Esophagus mucosa (tissue), 1 donor: ENCODE results near the gene L3MBTL4. TPM values are rescaled to one million over a fixed set of nuclear protein-coding genes. Genes with fewer than 3 reads are reported as not detected.
A peak's percentile ranks its signal among the peaks of the same experiment; 100 is the strongest.

Experiments used
- ATAC-seq: fragments of 200-7000 bp; cut with Tn5 transposase; one replicate; pipeline ENCODE4 v1.9.1; 2020
- total RNA-seq: library from RNA; stranded (reverse); gene quantifications from one replicate; pipeline ENCODE4 v1.2.4, GENCODE V29; 2023
- donor health status: DM: yes; HTN: yes; CAD: no.

Gene L3MBTL4
- total RNA-seq, 1 donor from 2014 or later, result 4.8 TPM

DNA sequence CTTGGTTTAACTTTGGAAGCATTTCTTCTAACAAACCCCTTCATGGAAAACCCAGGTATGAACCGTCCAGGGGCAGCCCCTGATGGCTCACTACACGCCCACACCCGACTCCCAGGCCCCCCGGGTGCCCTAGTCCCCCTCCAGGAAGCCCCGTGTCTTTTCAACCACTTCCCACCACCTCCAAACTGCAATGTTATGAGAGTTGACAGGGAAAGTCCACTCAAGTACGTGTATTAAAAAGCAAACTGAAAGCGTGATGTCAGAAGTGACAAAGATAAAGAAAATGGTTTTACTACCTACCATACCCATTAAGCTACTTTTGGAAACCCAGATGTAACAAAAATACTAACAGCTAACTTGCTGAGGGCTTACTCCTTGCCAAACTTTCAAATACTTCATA lies 51.5 kb downstream of the L3MBTL4 start:
- no peak for ATAC-seq

DNA sequence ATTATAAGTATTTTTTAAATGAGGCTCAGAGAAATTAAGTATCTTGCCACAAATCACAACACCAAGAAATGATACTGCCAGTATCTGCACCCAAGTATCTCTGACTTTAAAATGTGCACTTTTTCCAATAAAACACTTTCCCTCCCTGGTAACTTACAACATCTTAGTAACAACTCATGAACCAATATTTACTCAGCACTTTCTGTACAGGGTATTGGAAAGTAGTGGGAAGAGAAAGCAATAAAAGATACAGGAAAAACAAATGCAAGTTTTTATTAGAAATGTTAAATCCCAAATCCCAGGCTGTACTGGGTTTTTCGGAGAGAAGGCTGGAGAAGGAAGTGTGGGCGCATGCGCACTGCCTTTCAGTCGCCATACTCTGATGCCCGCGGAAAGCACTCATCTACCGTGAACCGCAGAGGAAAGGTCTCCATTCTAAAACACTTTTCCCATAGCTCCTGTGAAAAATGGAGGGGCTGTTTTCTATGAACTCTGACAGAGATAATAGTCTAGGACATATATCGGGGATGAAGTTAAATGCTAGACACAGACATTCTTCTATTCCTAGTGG lies 52.1 kb downstream of the L3MBTL4 start:
- ATAC-seq, result no peak

DNA sequence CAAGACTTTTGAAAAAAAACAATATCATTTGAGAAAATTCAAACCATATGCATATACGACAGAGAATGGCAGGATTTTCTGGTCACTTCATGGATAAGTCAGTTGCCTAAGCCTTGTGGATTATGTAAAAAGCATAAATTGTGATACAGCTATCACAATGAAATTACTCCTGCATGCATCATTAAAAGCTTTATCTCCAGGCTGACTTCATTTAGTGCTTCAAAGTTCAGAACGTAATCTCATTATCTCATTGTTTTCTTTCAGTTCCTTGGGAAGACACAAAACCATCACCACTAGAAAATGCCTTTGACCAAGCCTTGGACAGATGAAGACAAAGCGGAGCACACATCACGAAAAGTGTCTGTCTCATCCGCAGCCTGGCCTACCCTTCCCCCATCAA lies 57.0 kb downstream of the L3MBTL4 start:
- no peak for ATAC-seq

DNA sequence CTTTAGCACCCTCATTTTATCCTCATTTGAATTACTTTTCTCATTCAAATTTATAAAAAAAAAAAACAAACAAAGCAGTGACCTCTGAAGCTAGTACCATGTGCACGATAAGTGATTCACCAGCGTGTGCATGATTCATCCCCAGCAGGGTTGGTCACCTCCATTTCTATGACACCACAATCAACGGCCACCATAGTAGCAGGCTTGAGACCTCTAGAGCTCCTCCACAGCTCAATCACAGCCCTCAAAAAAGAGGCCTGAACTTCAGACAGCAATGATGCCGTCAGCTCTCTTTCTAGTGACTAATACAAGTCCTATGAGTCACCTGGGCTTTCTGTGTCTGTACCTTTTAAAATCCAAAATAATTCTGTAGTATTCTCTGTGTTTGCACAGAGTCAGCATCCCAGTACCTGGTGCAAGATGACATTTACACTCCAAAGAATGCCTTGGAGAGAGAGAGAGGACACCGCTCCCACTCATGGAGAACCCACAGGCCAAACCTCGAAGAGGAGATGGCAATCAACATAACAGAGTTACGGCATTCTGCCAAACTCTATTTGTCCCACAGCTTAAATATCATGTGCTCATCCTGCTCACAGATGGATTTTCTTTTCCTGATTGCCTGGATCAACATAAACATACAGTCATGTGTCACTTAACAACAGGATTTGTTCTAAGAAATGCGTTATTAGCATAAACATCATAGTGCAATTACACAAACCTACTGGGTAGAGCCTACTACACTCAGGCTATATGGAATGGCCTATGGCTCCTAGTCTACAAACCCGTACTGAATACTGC lies 58.7 kb downstream of the L3MBTL4 start:
- peak; percentile 85 for ATAC-seq

DNA sequence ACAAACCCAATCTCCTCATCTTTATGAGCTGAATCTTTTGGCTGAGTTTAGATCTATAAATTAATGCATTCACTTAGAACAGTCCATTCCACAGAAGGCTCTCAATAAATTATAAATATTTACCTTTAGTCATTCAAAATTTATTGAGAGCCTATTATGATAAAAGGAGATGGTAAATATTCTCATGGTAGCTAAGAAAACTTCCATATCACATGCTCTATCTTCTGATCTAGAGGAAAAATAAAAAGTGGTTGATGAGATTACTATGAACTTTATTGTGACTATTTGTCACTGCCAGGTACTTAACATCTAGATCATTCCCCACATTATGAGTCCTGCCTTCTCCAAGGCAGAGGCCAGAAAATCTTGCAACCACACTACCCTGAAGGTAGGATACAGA lies 62.4 kb downstream of the L3MBTL4 start:
- ATAC-seq, result no peak

DNA sequence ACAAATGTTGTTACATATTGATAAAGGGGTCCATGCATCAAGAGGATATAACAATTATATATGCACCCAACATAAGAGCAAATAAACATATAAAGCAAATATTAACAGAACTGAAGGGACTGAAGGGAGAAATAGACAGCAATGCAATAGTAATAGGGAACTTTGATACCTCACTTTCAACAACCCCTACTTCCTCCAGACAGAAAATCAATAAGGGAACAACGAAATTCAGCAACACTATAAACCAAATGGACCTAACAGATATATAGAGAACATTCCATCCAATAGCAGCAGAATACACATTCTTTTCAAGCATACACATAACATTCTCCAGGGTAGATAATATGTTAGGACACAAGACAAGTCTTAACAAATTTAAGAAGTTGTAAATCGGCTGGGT lies 71.7 kb downstream of the L3MBTL4 start:
- ATAC-seq, result no peak

DNA sequence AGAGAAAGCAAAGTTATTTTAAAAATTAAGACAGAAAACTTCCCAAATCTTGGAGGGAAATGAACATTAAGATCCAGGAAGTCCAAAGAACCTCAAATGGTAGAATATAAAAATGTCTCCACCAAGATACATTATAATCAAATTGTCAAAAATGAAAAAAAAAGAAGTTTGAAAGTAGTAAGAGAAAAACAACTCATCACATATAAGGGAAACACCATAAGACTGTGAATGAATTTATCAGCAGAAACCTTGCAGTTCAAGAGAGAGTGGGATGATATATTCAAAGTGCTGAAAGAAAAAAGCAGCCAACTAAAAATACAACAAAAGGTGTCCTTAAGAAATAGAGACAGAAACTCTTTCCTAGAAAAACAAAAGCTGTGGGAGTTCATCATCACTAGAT lies 73.0 kb downstream of the L3MBTL4 start:
- no peak for ATAC-seq

DNA sequence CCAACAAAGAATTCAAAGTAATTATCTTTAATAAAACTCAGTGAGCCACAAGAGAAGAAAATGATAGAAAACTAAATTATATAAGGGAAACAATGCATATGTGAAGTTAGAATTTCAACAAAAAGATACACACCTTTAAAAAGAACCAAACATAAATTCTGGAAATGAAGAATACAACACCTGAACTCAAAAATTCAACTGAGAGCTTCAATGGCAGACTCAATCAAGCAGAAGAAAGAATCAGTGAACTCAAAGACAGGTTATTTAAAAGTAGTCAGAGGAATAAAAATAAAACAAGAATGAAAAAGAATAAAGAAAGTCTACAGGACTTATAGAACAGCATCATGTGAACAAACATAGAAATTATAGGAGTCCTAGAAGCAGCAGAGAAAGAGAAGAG lies 73.4 kb downstream of the L3MBTL4 start:
- no peak for ATAC-seq

DNA sequence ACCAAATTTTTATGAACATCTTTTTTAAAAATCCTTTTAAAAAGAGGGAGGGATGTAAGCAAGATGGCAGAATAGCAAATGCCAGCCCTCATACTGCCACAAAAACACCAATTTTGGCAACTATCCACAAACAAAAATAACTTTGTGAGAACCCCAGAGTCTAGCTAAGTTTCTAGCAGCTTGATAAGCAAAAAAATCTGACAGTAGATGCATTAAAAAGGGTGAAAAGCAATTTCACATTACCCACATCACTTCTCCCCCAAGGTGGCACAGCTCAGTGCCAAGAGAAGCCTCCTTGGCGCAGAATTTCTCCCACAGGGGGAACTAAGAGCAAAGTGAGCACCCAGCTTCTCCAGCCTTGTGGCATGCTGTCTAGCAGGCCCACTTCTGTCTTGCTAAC lies 74.6 kb downstream of the L3MBTL4 start:
- no peak for ATAC-seq

DNA sequence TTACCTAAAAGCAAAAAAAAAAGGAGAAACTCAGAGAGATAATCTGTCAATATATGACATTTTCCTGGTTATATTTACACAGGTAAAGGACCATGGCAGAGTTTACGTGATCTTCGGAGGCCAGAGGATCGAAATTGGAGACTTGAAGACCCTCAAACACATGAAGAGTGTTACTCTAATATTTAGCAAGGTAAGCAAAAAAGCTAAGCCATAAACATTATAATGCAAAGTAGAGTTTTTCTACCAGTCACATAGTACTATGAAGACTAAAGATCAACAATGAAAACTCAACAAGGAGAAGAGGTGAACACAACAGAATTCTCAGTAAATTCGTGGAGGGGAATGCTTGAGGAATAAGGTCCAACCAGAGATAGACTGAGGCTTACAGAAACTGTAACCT lies 78.5 kb downstream of the L3MBTL4 start:
- ATAC-seq, result no peak

DNA sequence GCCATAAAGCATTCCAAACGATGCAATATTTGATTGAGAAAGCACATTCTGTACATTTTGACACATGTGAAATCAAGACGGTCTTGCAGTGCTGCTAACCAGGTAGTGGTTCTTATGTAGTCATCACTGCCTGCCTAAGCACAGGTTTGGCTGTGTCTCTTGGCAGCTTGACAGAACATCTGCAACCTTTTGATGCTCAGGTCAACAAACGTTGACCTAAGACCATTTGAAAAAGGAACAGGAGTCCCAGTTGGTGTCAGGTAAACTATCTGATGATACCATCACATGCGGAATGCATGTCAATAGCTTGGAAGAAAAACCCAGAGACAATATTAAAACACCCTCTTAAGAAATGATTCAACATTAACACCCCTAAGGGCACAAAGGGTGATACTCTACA lies 80.7 kb downstream of the L3MBTL4 start:
- ATAC-seq, result no peak

DNA sequence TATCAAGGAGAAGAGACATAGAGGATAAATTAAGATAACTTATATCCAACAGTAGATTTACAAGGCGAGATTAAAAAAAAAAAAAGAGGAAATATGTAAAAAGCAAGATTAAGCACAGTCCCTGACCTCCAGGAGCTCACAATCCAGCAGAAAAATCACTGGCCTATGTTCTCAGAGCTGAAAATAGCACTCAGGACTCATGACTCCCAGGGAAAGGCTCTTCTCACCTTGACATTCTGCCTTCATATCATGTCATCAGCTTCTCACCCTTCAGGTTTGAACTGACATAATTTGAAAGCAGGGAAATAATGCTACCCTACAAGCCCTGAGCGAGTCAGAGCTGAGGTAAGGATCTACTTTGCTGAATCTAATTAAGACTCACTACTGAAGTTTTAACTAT lies 82.8 kb downstream of the L3MBTL4 start:
- peak; percentile 69 for ATAC-seq

DNA sequence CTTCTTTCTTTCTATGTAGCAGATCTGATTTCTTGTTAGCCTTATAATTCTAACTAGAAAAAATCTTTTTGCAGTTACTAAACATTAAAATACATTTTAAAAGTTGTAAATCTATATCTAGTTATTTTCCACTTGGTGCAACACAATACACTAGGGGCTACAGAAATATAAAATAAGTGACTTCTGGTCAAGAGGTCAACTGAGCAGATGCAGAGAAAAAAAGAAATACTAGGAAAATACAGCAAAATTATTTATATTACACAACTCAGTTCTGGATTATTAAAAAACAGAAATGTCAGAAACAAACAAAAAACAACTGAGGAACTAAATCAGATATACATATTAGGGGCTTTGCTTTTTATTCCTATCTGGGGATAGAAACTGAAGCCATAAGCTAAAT lies 83.9 kb downstream of the L3MBTL4 start:
- ATAC-seq, result no peak

DNA sequence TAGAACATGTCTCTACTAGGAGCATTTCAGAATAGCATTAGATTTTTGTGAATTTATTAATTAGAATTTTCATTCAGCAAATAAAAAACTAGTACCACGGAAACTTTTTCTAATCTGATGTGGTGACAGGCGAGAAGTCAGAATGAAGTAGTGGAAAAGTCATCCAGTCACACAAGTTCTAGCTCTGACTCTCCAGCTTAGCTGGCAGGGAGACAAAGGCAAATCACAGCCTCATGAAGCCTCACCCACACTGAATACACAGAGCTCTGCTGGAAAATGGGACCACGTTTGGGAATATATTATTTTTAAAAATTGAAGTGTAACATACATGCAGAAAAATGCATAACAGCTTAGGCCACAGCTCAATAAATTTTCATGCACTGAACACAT lies 86.1 kb downstream of the L3MBTL4 start:
- peak; percentile 66 for ATAC-seq

DNA sequence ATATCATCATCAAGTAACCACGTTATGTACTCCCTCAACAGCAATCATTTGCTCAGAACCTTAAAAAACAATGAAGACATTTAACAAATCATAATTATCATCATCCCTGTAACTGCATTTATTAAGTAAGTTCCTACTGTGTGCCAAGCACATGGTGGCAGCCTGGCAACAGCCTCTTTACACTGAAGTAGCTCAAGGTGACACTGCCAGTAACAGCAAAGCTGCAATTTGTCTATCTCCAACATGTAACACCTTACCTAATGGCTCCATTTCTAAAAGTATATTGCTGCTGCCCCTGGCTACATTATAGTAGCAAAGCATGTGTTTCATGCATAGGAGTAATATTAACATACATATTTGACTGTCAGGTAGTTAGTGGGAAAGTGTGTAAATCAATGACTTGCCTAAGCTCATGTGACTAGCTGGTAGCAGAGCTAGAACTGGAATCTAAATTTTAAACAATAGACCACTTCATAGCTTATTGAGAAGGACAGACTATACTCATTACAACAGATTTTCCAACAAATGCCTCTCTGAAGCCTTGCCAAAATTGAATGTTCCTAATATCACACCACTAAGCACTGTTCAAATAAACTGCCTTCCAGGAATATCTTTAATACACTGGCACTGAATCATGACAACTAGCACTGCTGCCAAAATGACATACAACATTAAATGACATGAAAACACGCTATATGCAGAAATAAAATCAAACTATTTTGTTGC lies 86.7 kb downstream of the L3MBTL4 start:
- peak; percentile 39 for ATAC-seq

DNA sequence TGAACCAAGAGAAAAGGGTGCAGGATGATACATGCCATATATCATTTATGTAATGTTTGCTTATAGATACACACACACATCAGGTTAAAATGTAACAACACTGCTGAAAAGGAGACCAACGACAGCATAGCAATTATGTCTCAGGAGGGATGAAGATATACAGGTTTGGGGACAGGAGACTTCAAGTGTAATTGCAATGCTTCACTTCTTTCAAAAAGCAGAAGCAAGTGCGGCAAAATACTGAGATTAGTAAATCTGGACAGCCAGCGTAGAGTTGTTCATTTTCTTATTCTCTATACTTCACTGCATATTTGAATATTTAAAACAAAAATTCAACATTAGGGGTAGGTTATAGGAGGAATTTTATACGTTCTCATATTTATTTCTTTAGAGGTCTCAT lies 87.2 kb downstream of the L3MBTL4 start:
- no peak for ATAC-seq

DNA sequence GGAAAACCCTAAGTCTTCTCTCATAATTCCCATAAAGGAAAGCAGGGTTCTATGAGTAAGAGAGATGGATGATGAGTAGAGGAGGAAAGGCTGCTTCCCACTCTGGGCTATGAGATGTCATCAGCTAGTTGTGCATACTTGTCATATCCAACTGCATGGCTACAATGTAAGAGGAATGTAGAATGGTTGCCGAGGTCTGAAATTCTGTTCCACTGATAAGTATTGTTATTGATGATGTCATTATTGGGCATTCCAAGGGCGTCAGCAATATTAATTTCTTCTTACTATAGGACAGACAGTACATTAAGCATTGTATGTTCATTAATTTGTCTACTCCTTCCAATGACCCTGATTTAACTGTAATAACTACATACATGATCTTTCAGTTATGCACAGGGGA lies 88.1 kb downstream of the L3MBTL4 start:
- ATAC-seq, result no peak

DNA sequence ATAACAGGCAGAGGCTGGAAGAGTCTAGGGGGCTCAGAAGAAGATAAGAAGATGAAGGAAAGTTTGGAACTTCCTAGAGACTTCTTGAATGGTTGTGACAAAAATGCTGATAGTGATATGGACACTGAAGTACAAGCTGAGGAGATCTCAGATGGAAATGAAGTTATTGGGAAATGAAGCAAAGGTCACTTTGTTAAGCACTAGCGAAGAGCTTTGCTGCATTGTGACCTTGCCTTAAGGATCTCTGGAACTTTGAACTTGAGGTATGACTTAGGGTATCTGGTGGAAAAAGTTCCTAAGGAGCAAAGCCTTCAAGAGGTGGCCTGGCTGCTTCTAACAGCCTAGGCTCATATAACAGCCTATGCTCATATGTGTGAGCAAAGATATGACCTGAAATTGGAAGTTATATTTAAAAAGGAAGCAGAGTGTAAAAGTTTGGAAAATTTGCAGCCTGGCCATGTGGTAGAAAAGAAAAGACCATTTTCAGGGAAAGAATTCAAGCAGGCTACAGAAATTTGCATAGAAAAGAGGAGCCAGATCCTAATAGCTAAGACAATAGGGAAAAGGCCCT lies 91.3 kb downstream of the L3MBTL4 start:
- ATAC-seq, result no peak

DNA sequence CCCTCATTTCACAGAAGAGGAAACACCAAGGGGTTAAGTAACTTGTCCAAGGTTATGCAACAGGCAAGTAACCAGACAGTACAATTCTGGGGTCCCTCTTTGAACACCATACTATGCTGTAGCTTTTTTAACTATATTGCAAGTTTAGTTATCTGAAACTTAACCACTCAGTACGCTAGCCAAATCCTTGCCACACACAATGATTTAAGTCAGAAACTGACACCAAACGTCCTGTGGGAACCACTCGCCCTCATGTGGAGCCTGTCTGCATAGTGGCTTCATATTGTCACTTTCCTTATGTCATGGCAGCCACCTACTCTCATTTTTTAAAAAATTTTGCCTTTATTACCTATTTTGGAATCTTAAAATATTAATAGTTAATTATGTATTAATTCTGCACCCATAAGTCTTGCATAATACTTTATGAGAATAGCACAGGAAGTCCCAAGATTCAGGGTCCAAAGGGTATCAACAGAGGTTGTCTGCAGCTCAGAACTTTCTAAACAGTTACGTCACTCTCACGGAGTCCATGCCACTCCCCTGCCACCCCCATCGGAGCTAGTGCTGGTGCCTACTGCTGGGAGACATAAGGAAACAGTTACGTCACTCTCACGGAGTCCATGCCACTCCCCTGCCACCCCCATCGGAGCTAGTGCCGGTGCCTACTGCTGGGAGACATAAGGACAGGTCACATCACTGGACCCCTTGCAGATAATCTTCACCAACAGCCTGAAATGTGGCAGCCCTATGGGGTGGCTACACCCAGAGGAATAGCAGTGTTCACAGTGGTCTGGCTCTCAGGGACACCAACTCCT lies 99.0 kb downstream of the L3MBTL4 start:
- no peak for ATAC-seq

DNA sequence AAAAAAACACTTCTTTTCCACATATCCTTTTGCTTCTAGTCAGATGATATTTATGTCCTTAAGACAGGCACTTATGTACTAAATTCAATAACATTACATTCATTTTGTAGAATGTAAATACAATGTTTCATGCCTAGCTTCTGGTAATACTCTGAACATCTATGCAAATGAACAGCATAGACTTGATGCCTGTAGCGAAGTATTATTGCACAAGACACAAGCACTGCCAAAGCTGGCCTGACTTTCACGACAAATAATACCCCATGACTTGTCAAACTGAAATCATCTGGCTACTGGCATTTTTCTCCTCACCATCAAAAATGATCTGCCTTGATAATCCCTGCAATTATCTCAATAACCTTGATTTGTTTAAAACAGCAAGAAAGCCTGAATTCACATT lies 101.3 kb downstream of the L3MBTL4 start:
- no peak for ATAC-seq

DNA sequence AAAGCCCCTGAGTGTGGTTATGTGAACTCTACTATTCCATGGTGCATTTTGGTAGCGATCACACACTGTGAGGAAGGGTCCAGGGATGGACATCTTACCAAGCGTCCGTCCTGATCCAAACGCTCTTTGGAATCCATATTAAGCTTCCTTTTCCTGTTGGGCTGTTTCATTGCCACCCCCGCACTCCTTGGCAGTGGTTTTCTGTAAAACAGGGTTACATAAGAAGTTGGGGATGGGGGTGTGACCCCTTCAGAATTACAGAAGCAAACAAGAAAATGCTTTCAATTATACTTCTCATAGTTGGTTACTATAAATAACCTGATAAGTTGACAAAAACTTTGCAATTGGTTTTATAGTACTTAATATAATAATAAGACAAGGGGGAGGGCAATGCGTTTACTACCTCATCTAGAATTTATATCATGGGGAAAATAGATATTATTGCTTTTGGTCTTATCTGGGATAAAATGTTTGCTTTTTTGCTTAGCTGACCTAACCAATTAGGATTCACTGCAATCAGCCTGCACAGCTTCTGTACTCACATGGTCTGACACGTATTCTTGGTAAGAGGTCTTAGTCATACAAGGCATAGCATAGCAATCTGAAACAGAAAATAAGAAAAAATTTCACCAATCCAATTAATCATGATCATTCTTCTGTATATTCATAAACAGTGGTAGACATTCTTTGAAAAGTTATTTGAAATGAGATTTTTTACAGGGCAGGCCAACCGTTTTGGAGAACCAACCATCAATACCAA lies 103.1 kb downstream of the L3MBTL4 start:
- ATAC-seq, result no peak

DNA sequence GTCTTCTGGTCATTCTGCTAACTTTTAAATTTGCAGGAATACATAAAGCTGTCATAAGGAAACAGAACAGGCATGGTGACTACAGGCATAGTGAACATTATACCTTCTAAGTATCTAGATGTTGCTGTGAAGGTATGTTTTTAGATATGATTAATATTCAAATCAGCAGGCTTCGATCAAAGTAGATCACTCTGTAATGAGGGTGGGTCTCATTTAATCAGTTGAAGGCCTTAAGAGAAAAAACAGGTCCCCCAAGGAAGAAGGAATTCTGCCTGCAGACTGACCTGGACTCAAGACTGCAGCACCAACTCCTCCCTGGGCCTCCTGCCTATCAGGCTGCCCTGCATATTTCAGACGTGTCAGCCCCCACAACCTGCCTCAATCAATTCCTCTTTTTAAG lies 104.0 kb downstream of the L3MBTL4 start:
- no peak for ATAC-seq
